ENCODE measurements around the gene MRLN.
A peak's percentile ranks its signal among the peaks of the same experiment; 100 is the strongest.

The MRLN gene

GRCh38 chr10:59720377-59720776 lies 32.9 kb downstream of the MRLN start:
- no peak overlapping the region for H3K27ac ChIP-seq
- no peak for TF ChIP-seq CTCF (conservative IDR thresholded peaks at IDR 0.05)

- TF ChIP-seq CTCF (conservative IDR thresholded peaks at IDR 0.05) = peak; percentile 22; the same call in 1 of the 2 replicates
- H3K27ac ChIP-seq = no peak overlapping the region
These were observed 33.9 kb downstream of the MRLN start for GRCh38 chr10:59719374-59719773.

GRCh38 chr10:59718257-59718656 lies 35.0 kb downstream of the MRLN start:
- TF ChIP-seq CTCF (conservative IDR thresholded peaks at IDR 0.05) = no peak
- no peak overlapping the region for H3K27ac ChIP-seq

- no peak overlapping the region for H3K27ac ChIP-seq
- TF ChIP-seq CTCF (conservative IDR thresholded peaks at IDR 0.05) = no peak
These were observed 39.9 kb downstream of the MRLN start for GRCh38 chr10:59713196-59713821.

GRCh38 chr10:59711871-59712494 lies 41.3 kb downstream of the MRLN start:
- TF ChIP-seq CTCF (conservative IDR thresholded peaks at IDR 0.05) = no peak
- no peak overlapping the region for H3K27ac ChIP-seq

- peak within 1 kb of the TSS; percentile 52 for H3K27ac ChIP-seq
These were observed 43.7 kb downstream of the MRLN start, which contains the start of gene SLC16A9 for GRCh38 chr10:59709395-59710125. Gene SLC16A9, minus strand, starts transcription at chr10:59709850. Its CDS starts 25,559 bp downstream, at chr10:59684291.

More at GRCh38 chr10:59709395-59710125, 43.7 kb downstream of the MRLN start, which contains the start of gene SLC16A9:
- TF ChIP-seq CTCF (conservative IDR thresholded peaks at IDR 0.05) = peak; percentile 67

All from VCaP (cell line).